K562 (cell line): ENCODE results near the gene SPEM2. TPM values are rescaled to one million over a fixed set of nuclear protein-coding genes. Genes with fewer than 3 reads are reported as not detected.

ENCODE experiments used
- ARNT ChIP-seq, 2 experiments: fragments of 450-650 bp; IDR thresholded peaks; 2 replicates each; pipeline ENCODE4 v1.6.1; 2016; ENCODE audit warnings: mild to moderate bottlenecking in 1 of 2
- BCL6 ChIP-seq: fragments of 250-450 bp; sonication (Bioruptor Pico); IDR thresholded peaks from 2 replicates; pipeline ENCODE4 v1.4.0; 2020
- FOXM1 ChIP-seq, 2 experiments: fragments of 450-650 bp in 1 of 2; sonication (generic) in 1 of 2; formaldehyde crosslinking in 1 of 2; IDR thresholded peaks; 2 replicates each; pipeline versions ENCODE4 v1.6.1 to v1.9.0; 2017 to 2022; ENCODE audit warnings: low read depth in 2 of 2, mild to moderate bottlenecking in 2 of 2, missing genetic modification reagents in 1 of 2, moderate library complexity in 1 of 2
- HMGN3 ChIP-seq: IDR thresholded peaks from 2 replicates; pipeline ENCODE4 v1.6.1; 2011; ENCODE audit warnings: borderline replicate concordance, low read depth, mild to moderate bottlenecking, mixed read lengths, low read length; ENCODE audit not compliant: insufficient read length; ENCODE audit errors: extremely low read depth
- HNRNPL ChIP-seq: fragments of 200-400 bp; formaldehyde crosslinking; IDR thresholded peaks from 2 replicates; pipeline ENCODE4 v1.6.1; 2017; ENCODE audit warnings: low read depth, mild to moderate bottlenecking, low read length
- KDM1A ChIP-seq, 2 experiments: fragments of 450-650 bp; IDR thresholded peaks; 2 replicates each; pipeline ENCODE4 v1.6.1; 2016; ENCODE audit warnings: mild to moderate bottlenecking in 2 of 2
- MTF1 ChIP-seq: fragments of 250-450 bp; sonication (Bioruptor Pico); IDR thresholded peaks from 2 replicates; pipeline ENCODE4 v1.9.0; 2021; ENCODE audit warnings: moderate library complexity, mild to moderate bottlenecking, inconsistent platforms, borderline replicate concordance
- PCBP2 ChIP-seq: fragments of 200-400 bp; formaldehyde crosslinking; IDR thresholded peaks from 2 replicates; pipeline ENCODE4 v1.6.1; 2018; ENCODE audit warnings: low read length, low read depth, mild to moderate bottlenecking, moderate library complexity; ENCODE audit not compliant: poor library complexity, severe bottlenecking
- POLR2A ChIP-seq: fragments of 450-650 bp; conservative IDR thresholded peaks from 2 replicates; pipeline ENCODE4 v1.6.1; 2016
- SP1 ChIP-seq: sonication (generic); formaldehyde crosslinking; IDR thresholded peaks from 2 replicates; pipeline ENCODE4 v1.8.1; 2022; ENCODE audit warnings: mild to moderate bottlenecking, missing genetic modification reagents
- TBP ChIP-seq: optimal IDR thresholded peaks from 2 replicates; pipeline ENCODE3; 2011; ENCODE audit warnings: low read depth, low read length, improper control_type of control experiment
- TGIF2 ChIP-seq: sonication (generic); formaldehyde crosslinking; IDR thresholded peaks from 2 replicates; pipeline ENCODE4 v1.8.1; 2022; ENCODE audit warnings: mild to moderate bottlenecking, missing genetic modification reagents, moderate library complexity
- TRIM24 ChIP-seq, 2 experiments: fragments of 450-650 bp; IDR thresholded peaks; 2 replicates each; pipeline ENCODE4 v1.6.1; 2016
- ZC3H4 ChIP-seq: sonication (generic); formaldehyde crosslinking; IDR thresholded peaks from 2 replicates; pipeline ENCODE4 v1.9.0; 2021; ENCODE audit warnings: missing genetic modification reagents, borderline replicate concordance
- ZFX ChIP-seq: sonication (generic); formaldehyde crosslinking; IDR thresholded peaks from 2 replicates; pipeline ENCODE4 v1.8.0; 2022; ENCODE audit warnings: mild to moderate bottlenecking, missing genetic modification reagents, moderate library complexity
- ZNF217 ChIP-seq: sonication (generic); formaldehyde crosslinking; IDR thresholded peaks from 2 replicates; pipeline ENCODE4 v1.8.0; 2022; ENCODE audit warnings: mild to moderate bottlenecking, missing genetic modification reagents
- ZNF644 ChIP-seq: fragments of 200-800 bp; sonication (Bioruptor generic); IDR thresholded peaks from 2 replicates; pipeline ENCODE4 v1.6.1; 2016; ENCODE audit warnings: low read depth, missing genetic modification characterization, missing compliant biosample characterization
- polyA plus RNA-seq, 8 experiments: library from polyadenylated mRNA; depleted of rRNA in 4 of 8; stranded (reverse) in 5 of 8; unstranded in 3 of 8; fragments of >200 nt; fragmentation: Nextera tagmentation in 2 of 8; fragmentation: Illumina TruSeq in 1 of 8; extraction: Ambion mirVana in 2 of 8; extraction: Trizol in 1 of 8; gene quantifications; 2 replicates each; pipeline versions ENCODE4 v1.2.1 to v1.2.3, GENCODE V29; 2011 to 2014; ENCODE audit warnings: inconsistent platforms in 1 of 8, missing spikeins in 1 of 8
- total RNA-seq, 7 experiments: library from RNA; depleted of rRNA in 6 of 7; stranded (reverse); fragments of >200 nt in 6 of 7; fragmentation: Illumina TruSeq in 2 of 7; extraction: Trizol in 2 of 7; gene quantifications; 2 replicates each; pipeline versions ENCODE4 v1.2.1 to v1.2.3, GENCODE V29; 2011 to 2021; ENCODE audit warnings: low replicate concordance in 1 of 7
- TF ChIP-seq, protein P1 (sequence below): fragments of 200-800 bp; sonication (Bioruptor generic); IDR thresholded peaks from 2 replicates; pipeline ENCODE4 v1.6.1; 2017; ENCODE audit warnings: missing genetic modification characterization, missing compliant biosample characterization
- TF ChIP-seq, protein P2 (sequence below): fragments of 250-450 bp; sonication (Bioruptor Pico); IDR thresholded peaks from 2 replicates; pipeline ENCODE4 v1.5.1; 2021; ENCODE audit warnings: mild to moderate bottlenecking
- TF ChIP-seq, protein P3 (sequence below): fragments of 450-650 bp; IDR thresholded peaks from 2 replicates; pipeline ENCODE4 v1.6.1; 2016; ENCODE audit warnings: mild to moderate bottlenecking
- TF ChIP-seq, protein P4 (sequence below): sonication (generic); formaldehyde crosslinking; IDR thresholded peaks from 2 replicates; pipeline ENCODE4 v1.8.1; 2023; ENCODE audit warnings: mild to moderate bottlenecking, missing genetic modification reagents

Gene SPEM2
- total and polyA plus RNA-seq, 9 of the 15 experiments (the other 6 are each of a cell fraction or from before 2014, with no cell fraction given), result not detected

DNA sequence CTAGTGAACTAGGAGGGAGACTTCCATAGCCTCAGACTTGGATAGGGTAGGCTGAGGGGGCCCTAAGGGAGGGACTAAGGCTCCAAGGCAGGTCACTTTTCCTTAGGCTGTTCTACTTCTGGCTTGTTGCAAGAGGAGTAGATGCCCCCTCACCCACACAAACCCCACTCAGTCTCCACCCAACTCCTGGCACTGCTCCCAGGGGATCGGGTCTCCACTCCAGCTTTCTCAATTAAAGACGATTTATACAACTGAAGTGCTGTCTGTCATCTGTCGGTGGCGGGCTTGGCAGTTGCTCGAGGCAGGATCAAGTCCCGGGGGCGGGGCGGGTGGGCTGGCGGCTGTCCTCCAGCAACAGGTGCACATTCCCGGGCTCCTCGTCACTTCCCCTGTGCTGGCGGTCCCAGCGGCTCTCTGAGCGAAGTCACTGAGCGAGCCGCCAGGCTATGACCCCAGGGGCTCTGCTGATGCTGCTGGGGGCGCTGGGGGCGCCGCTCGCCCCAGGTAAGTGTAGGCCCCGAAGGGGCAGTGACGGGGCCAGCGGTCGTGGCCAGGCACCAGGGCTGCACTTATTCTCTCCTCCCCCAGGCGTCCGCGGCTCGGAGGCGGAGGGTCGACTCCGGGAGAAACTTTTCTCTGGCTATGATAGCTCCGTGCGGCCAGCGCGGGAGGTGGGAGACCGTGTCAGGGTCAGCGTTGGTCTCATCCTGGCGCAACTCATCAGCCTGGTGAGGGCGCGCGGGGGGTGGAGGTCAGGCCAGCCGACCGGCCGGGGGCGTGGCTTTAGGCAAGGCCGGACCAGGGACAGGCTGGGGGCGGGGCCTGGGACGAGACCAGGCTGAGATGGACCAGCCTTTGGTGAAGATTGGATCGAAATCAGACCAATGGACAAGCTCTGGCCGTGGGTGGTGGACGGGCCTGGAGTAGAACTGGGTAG is 19.5 kb downstream of the SPEM2 start, which contains the start of gene CHRNB1 (continued):
- TF ChIP-seq, protein P1, sequence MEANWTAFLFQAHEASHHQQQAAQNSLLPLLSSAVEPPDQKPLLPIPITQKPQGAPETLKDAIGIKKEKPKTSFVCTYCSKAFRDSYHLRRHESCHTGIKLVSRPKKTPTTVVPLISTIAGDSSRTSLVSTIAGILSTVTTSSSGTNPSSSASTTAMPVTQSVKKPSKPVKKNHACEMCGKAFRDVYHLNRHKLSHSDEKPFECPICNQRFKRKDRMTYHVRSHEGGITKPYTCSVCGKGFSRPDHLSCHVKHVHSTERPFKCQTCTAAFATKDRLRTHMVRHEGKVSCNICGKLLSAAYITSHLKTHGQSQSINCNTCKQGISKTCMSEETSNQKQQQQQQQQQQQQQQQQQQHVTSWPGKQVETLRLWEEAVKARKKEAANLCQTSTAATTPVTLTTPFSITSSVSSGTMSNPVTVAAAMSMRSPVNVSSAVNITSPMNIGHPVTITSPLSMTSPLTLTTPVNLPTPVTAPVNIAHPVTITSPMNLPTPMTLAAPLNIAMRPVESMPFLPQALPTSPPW, result peak; percentile 85
- 0 out of 2 replicates have a peak, but pooled peaks have one; percentile 34 for TF ChIP-seq HNRNPL
- no peak for TF ChIP-seq FOXM1 (IDR thresholded peaks at IDR 0.05; ENCODE audit: low read depth)
- TF ChIP-seq FOXM1 (CRISPR knock-in tag; IDR thresholded peaks at IDR 0.05; ENCODE audit: low read depth), result no peak
- TF ChIP-seq KDM1A (IDR thresholded peaks at IDR 0.05), result no peak
- TF ChIP-seq, protein P2, sequence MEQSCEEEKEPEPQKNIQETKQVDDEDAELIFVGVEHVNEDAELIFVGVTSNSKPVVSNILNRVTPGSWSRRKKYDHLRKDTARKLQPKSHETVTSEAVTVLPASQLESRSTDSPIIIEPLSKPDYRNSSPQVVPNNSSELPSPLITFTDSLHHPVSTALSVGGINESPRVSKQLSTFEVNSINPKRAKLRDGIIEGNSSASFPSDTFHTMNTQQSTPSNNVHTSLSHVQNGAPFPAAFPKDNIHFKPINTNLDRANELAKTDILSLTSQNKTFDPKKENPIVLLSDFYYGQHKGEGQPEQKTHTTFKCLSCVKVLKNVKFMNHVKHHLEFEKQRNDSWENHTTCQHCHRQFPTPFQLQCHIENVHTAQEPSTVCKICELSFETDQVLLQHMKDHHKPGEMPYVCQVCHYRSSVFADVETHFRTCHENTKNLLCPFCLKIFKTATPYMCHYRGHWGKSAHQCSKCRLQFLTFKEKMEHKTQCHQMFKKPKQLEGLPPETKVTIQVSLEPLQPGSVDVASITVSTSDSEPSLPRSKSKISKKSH (CRISPR knock-in tag), result no peak
- TF ChIP-seq, protein P3, sequence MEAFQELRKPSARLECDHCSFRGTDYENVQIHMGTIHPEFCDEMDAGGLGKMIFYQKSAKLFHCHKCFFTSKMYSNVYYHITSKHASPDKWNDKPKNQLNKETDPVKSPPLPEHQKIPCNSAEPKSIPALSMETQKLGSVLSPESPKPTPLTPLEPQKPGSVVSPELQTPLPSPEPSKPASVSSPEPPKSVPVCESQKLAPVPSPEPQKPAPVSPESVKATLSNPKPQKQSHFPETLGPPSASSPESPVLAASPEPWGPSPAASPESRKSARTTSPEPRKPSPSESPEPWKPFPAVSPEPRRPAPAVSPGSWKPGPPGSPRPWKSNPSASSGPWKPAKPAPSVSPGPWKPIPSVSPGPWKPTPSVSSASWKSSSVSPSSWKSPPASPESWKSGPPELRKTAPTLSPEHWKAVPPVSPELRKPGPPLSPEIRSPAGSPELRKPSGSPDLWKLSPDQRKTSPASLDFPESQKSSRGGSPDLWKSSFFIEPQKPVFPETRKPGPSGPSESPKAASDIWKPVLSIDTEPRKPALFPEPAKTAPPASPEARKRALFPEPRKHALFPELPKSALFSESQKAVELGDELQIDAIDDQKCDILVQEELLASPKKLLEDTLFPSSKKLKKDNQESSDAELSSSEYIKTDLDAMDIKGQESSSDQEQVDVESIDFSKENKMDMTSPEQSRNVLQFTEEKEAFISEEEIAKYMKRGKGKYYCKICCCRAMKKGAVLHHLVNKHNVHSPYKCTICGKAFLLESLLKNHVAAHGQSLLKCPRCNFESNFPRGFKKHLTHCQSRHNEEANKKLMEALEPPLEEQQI, result no peak
- no peak for TF ChIP-seq TGIF2
- TF ChIP-seq SP1 (CRISPR knock-in tag), result 0 out of 2 replicates have a peak, but pooled peaks have one; percentile 32
- no peak for TF ChIP-seq MTF1 (CRISPR knock-in tag)
- no peak for TF ChIP-seq ZC3H4 (CRISPR knock-in tag)
- no peak for TF ChIP-seq ZNF217
- TF ChIP-seq PCBP2, result no peak
- peak; percentile 35 for TF ChIP-seq HMGN3
- TF ChIP-seq, protein P4, sequence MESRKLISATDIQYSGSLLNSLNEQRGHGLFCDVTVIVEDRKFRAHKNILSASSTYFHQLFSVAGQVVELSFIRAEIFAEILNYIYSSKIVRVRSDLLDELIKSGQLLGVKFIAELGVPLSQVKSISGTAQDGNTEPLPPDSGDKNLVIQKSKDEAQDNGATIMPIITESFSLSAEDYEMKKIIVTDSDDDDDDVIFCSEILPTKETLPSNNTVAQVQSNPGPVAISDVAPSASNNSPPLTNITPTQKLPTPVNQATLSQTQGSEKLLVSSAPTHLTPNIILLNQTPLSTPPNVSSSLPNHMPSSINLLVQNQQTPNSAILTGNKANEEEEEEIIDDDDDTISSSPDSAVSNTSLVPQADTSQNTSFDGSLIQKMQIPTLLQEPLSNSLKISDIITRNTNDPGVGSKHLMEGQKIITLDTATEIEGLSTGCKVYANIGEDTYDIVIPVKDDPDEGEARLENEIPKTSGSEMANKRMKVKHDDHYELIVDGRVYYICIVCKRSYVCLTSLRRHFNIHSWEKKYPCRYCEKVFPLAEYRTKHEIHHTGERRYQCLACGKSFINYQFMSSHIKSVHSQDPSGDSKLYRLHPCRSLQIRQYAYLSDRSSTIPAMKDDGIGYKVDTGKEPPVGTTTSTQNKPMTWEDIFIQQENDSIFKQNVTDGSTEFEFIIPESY, result peak; percentile 84
- TF ChIP-seq ARNT (IDR thresholded peaks at IDR 0.05), result no peak
- TF ChIP-seq POLR2A, result no peak
- TF ChIP-seq TRIM24 (IDR thresholded peaks at IDR 0.05), result no peak
- TF ChIP-seq ZFX, result peak; percentile 35
- TF ChIP-seq BCL6, result no peak
- TF ChIP-seq ZNF644 (tag), result no peak
- TF ChIP-seq TBP, result peak; percentile 31
